ENCODE results near the gene ANO4.
"Not testable (repeated sequence)": the region's sequence is repeated elsewhere in the genome, so short reads cannot be mapped to it uniquely, and the experiment has no call there.

Gene ANO4

DNA sequence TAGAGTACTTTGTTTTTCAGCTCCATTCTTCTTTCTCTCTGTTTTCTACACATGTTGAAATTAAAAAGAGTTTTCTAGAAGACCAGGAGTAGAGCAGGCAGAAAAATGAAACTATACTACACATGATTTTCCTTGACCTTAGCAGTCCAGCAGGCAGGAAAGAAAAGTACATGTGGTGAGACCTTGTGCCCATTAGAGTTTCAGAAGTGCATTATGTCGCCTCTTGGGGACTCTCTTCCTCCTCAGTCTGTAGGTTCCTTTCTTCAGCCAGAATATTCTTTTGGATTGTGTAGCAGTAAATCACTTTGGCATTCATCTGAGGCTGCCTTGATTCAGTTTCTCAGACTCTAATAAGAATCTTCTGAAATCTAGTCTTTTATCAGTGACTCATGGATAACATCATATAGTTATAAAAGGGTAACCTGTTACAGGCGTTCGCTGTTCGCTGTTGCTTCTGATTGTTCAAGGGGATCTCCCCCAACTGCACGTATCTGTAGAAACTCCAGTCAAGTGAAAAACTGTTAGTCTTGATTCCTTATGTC lies 161.8 kb downstream of the ANO4 start:
- DNase-seq, result no peak

- no peak for DNase-seq
Measured at GRCh38 chr12:100959481-100959880, 164.9 kb downstream of the ANO4 start.

DNA sequence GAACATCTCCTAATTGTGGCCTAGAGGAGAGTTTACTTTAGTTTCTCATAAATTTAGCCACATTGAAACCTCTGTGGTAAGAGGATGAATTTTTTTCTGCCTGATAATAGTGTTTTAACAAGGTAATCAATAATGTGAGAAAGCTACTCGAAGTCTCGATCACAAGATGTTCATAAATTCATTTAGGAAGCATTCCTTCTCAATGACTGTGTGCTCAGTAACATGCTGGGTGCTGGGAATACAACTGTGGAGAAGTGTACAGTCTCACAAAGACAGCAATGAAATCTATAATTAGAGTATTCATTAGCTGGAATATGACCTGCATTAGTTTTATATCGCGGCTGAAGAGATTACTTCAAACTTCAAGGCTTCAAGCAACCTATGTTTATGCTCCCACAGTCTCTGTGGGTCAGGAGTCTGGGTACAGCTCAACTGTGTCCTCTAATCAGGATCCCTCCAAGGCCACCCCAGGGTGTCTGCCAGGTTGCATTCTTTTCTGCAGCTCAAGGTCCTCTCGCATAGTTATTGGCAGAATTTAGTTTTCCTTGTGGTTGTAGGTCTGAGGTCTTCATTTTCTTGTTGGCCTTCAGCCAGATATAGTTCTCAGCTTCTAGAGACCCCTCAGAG lies 167.6 kb downstream of the ANO4 start:
- DNase-seq, result no peak

- no peak for DNase-seq
Measured at GRCh38 chr12:100963381-100963780, 168.8 kb downstream of the ANO4 start.

DNA sequence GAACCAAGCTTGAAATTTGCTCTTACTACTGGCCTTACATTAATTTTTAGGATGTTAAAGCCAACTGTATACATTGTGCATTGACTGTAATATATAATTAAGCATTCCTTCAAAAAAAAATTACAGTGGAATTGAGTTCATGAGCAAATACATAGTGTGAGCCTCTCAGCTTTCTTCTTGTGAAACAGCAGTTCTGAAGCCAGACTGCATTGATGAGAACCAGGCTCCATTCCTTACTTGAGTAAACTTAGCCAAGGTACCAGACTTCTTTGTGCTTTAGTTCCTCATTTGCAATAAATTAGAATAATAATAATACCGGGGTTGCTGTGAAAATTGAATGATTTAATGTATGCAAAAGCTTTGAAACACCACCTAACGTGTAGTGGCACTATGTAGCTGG lies 169.5 kb downstream of the ANO4 start:
- no peak for DNase-seq

DNA sequence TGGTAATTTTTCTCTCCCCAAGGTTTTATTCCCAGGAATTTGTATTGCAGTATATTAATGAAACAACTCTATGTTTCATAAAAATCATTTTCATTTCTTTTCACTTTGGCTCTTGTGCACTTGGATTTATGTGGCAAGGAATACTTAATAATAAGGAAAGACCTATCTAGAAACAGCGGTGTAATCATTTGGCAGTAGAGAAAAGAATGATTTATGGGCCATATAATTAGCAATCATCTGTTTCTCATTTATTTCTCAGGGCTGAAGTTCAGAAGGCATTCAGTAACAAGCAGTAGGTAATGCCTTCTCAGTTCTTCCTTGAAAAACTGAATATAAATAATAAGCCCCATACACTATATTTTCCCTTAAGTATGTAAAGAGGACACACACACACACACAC lies 172.6 kb downstream of the ANO4 start:
- DNase-seq, result no peak

DNA sequence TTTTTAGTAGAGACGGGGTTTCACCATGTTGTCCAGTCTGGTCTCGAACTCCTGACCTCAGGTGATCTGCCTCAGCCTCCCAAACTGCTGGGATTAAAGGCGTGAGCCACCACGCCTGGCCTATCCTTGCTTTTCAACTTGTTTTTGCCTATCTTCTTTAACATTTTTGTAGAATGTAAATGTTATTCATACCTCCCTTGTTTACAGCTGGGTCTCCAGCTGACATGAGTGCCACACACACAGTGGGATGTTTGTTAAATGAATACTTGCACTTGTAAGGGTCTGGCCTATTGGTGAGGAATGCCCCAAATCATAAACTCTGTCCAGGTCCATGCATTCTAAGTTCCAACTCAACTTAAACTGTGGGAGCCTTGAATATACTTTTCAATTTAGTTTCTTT lies 176.3 kb downstream of the ANO4 start:
- no peak for DNase-seq

DNA sequence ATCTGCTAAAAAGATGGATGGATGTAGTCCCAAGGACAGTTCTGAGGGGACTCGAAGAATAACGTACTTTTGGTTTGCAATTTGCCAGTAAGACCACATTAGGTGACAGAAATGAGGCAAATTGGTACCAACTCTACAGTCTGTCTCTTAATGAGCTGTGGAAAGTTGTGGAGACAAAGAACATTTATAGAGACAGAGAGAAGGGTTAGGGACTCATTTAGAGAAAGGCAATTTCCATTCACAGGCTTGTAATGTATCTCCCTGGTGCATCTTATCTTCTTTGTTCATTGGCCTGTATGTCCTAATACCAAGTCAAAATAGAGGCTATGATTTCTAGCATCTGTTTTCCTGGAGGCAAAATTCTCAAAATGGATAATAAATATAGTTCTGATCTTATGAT lies 177.5 kb downstream of the ANO4 start:
- no peak for DNase-seq

- no peak for DNase-seq
Measured at GRCh38 chr12:100974341-100974740, 179.8 kb downstream of the ANO4 start.

DNA sequence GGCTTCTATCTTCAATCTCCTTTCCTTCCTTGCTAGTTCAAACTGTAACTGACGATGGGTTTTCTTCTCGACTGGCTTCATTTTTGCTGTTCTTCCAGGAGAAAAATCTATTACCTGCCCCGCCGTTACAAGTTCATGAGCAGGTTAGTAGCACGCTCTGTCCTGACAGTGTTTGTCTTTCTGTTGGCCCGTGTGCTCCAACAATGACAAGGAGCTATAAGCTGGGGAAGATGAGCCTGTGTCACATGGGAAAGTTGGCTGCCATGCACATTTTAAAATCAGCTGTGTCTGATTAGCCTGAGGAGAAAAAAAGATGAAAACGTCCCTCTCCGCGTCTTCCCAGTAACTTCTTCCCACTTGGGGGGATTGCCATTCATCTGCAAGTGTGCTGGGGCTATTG lies 180.2 kb downstream of the ANO4 start:
- DNase-seq, result no peak

DNA sequence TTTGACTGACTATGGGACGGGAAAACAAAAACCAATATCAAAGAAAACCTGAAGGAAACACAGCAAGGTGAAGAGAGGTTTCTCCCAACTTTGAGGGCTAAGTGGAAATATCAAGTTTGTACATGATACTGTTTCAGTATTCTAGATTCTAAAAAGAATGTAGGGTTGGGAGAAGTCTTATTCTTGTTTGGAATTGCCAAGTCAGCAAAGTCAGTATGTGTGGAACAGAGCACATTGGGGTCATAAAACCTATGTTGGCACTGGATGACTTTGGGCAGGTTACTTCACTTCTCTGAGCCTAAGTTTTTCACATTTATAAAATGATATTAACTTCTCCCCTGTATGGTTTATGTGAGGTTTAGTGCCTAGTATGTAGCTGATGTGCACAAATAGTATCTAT lies 182.2 kb downstream of the ANO4 start:
- DNase-seq, result no peak

DNA sequence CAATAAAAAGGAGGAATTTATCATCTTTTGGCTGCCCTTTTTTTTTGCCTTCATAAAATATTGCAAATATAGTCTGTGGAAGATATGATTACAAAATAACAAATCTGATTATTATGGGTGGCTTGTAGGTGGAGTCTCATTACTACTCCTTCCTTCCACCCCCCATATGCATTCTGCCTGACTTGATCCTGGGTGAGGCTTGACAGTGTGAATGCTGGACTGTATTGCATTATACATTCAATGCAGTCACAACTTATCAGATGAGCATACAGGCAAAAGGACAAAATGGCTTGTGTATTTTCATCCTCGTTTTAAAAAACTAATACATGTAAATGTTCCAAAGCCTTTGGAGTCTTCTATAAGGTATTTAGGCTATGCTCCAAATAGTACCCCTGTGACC lies 186.3 kb downstream of the ANO4 start:
- no peak for DNase-seq

DNA sequence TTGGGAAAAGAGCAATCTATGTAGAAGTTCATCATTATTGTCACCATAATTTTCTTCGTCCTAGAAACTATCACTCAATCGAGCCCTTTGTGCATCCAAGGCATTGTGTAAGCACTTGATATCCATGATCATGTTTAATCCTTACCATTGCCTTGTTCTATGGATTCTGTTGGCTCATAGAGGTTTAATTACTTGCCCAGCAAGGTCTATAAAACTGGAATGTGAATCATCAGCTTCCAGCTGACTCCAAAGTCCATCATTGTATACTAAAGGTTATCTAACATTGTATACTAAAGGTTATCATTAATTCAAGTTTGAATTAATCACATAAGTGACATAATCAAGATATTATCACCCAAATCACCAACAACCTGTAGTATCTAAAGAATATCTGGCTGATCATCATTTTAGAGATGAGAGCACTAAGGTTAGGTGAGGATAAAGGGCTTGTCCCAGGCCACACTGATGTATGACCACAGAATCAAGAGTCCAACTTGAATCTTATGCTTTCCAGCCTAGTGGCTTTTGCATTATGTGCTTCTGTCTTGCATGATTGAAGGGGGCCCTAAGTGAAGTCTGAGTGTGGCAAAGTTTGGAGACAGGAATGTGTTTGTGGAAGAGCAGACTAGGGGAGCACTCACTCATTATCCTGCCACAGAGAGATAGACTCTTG lies 188.1 kb downstream of the ANO4 start:
- no peak for DNase-seq

DNA sequence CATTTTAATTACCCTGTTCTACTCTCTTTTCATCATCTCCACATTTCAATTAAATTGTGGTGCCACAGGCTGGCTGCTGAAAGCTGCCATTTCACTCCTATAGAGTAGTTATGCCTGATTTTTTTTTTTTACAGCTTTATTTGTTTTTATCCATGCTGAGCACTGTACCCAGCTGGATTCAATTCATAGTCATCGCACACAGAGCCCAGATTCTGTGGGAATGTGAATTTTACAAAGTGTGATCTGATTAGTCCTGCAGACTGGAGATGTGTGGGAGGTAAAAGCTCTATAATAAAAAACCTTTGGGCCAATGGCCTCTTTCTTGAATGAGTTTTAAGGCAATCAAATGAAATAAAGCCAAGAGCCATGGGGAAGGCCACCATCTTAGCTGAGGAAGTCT lies 190.2 kb downstream of the ANO4 start:
- DNase-seq, result no peak

DNA sequence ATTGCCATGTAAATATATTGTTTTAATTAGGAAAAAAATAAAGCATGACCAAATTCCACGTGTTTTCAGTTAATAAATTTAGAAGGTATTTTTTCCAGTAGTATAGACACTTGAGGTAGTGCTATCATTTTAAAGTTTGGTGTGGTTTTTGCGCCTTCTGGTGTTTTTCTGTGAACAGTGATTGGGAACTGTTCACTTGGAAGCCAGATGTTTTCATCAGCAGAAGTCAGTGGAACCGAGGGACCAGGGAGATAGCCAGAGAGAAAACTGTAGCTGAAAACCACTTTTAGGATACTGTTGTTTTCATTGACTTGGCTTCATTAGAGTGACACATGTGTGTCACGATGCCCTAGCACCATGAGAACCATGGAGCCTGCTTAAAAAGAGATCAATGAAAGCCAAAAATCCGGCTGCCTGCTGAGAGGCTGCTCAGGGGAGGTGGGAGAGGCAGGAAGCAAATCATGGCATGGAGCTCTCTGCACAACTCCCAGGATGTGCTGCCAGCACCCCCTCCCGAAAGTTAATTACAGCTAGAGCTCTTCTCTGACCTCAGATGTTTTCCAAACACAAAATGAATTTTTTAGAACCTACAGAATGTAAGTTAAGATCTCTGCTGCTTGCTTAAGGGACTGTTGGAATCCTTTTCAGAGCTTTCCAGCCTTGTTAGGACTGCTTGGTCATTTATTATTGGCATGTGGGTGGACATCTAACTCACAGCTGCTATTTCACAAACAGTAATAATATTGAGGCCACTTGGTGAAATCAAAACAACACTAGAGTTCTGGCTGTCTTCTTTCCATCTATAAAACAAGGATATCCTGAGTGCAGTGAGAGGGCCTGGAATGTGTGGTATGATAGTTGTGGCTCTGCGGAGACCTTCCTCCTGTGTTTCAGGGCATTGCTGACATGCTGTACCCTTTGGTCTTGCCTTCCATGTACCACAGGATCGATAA lies 192.3 kb downstream of the ANO4 start:
- no peak for DNase-seq

DNA sequence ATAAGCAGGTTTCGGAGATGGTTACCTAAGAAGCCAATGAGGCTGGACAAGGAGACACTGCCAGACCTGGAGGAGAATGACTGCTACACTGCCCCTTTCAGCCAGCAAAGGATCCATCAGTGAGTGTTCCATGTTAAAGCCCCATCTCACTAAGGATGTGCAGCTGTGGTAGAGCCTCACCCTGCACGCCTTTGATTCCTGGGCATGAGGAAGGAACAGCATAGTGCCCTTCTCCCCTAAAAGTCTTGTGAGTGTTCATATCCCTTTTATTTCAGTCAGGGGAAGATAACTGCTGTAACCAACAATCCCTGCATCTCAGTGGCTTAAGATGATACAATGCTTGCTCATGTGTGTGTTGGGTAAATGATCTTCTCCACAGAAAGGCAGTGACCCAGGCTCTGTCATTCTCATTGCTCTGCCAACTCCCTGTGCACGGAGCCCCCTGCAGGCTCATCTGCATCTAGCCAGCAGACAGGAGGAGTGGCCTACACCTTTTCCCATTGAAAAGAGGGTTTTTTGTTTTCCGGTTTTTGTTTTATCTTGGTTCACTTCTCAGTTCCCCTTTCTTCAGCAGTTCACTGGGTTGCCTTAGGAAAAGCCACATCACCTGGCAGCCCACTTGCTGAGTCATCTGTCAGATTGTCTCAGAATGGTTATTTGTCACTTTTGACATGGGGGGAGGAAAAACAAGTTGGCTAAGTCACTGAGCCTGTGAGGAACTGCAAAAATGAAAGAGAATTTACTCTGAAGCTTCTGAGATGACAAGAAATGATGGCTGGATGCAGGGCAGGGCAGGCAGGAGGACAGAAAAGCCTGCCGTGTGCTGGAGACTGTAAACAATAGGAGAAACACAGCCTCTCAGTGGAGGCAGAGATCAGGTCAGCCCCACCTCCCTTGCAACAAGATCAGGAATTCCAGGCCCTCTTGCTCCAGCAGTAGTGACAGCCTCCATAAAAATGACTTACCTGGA lies 193.3 kb downstream of the ANO4 start:
- DNase-seq, result no peak

GRCh38 chr12:100989509-100989908 lies 194.9 kb downstream of the ANO4 start:
- DNase-seq, result not testable (repeated sequence)

- no peak for DNase-seq
Measured at GRCh38 chr12:100991102-100991501, 196.5 kb downstream of the ANO4 start.

GRCh38 chr12:100992194-100992593 lies 197.6 kb downstream of the ANO4 start:
- DNase-seq, result no peak

GRCh38 chr12:100993916-100994450 lies 199.4 kb downstream of the ANO4 start:
- no peak for DNase-seq

- no peak for DNase-seq
Measured at GRCh38 chr12:100995201-100995600, 200.6 kb downstream of the ANO4 start.

- no peak for DNase-seq
Measured at GRCh38 chr12:100995771-100996170, 201.2 kb downstream of the ANO4 start.
